ENCODE data around the gene PSD4.

DNA sequence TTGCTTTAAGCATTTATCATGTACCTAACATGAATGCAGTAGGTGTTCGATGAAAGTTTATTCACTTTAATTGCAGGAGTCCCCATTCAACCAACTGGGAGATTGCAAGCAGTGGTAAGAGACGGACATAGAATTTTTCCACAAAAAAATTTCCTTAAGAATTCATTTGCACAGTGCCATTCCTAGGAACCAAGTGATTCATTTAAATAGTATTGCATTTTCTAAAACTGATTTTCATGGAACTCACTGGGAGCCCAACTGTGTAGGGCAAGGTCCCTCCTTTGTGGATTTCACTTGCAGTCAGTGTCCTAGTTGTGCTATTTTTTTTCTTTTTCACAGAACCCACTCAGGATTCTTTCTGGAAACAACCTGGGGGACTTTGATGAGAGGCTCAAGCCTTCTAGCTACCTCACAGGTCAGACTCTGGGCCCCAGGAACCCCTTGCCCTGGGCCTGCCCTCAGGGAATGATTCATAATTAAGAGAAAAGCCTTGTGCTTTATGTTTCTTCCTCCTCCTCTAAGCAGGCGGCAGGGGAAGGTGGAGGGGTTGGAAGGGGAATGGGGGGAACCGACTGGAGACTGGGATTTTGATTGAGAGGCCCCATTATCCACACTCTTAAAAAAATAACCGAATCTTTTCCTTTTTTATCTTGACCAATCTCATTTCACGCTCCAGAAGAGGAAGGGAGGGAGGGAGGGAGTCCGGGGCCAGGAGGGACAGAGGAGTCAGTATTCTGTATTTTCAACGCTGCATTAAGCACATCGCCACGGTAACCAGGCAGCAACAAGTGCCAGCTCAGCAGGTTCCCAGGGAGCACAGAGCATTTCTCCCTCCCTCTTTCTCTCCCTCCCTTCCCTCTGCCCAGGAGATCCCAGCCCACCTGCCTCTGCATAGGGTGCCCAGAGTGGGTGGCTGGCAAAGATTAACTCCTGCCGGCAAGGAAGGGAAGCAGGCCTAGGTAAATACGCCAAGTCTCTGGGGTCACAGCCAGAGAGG, 51.8 kb downstream of the PSD4 start:
- TF ChIP-seq, protein P1, sequence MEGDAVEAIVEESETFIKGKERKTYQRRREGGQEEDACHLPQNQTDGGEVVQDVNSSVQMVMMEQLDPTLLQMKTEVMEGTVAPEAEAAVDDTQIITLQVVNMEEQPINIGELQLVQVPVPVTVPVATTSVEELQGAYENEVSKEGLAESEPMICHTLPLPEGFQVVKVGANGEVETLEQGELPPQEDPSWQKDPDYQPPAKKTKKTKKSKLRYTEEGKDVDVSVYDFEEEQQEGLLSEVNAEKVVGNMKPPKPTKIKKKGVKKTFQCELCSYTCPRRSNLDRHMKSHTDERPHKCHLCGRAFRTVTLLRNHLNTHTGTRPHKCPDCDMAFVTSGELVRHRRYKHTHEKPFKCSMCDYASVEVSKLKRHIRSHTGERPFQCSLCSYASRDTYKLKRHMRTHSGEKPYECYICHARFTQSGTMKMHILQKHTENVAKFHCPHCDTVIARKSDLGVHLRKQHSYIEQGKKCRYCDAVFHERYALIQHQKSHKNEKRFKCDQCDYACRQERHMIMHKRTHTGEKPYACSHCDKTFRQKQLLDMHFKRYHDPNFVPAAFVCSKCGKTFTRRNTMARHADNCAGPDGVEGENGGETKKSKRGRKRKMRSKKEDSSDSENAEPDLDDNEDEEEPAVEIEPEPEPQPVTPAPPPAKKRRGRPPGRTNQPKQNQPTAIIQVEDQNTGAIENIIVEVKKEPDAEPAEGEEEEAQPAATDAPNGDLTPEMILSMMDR (IDR thresholded peaks at IDR 0.05 in 2 of 3, conservative IDR thresholded peaks at IDR 0.05 in 1 of 3; ENCODE audit: control insufficient read depth in 2 of 3, extremely low read depth in 1 of 3, insufficient read depth in 1 of 3, low read depth in 3 of 3, low read length in 3 of 3): no peak
- TF ChIP-seq ZNF622 (IDR thresholded peaks at IDR 0.05) (no peak), RFX5 (IDR thresholded peaks at IDR 0.05; ENCODE audit: low read depth, low read length) (no peak), SMARCA5 (IDR thresholded peaks at IDR 0.05) (no peak), YY1 (IDR thresholded peaks at IDR 0.05; ENCODE audit: low read depth, low read length) (no peak), BHLHE40 (IDR thresholded peaks at IDR 0.05; ENCODE audit: borderline replicate concordance in 1 of 2, low read depth in 2 of 2, low read length in 1 of 2) (no peak), ZNF24 (IDR thresholded peaks at IDR 0.05) (no peak)

Measured in GM12878 (cell line).